GM11168 (cell line): ENCODE results near the gene THEMIS2.
"Not testable (repeated sequence)": the region's sequence is repeated elsewhere in the genome, so short reads cannot be mapped to it uniquely, and the experiment has no call there.

ENCODE experiments used
- in situ Hi-C: fragments of 300-500 bp; cut with MboI; formaldehyde crosslinking; loops from one replicate; pipeline ENCODE4 v1.12.0; 2022; ENCODE audit warnings: low sequenced_read_pairs; ENCODE audit not compliant: unreplicated experiment

The THEMIS2 gene

DNA sequence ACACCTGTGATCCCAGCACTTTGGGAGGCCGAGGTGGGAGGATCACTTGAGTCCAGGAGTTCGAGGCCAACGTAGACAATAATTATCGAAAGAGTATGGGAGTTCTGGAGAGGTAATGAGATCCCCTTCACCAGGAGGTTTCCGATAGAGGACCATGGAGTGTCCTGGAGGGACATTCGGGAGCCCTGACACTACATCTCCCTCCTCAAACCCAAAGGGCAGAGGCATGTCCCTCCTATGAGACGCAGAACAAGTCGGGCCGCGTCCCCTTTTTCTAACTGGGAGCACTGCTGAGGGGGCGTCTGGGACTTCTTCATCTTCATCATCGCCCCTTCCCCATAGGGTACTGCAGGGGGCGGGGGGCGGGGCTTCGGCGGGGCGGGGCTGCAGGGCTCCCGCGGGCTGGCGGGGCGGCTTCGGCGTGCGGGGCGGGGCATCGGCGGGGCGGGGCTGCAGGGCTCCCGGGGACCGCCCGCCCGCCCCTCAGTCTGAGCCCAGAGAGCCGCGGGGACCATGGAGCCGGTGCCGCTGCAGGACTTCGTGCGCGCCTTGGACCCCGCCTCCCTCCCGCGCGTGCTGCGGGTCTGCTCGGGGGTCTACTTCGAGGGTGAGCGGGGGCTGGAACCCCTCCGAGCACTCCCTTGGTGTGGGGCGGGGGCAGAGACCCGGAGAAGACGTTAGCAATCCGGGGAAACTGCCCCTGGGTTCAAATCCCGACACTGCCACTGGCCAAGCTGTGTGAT is at the start of gene THEMIS2:
Gene THEMIS2 (plus strand): TSS at position 486 of the 743 bp plus-strand sequence. CDS start 28 bp downstream, at position 514.
- in situ Hi-C loops: no loop called here

DNA sequence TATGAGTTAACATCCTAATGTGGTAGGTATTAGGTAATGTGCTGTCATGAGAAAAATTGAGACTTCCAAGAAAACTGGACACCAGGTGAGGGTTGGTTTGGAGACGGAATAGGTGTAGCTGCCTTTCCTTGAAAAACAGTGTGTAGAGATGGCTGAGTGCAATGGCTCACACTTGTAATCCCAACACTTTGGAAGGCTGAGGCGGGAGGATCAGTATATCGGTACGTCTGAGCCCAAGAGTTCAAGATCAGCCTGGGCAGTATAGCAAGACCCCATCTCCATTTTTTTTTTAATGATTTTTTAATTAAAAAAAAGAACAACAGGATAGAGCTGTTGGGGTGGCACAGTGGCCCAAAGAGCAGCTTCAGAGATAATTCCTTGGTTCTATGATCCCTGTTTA is 48.6 kb upstream of the THEMIS2 start:
- in situ Hi-C loops: no loop called here

DNA sequence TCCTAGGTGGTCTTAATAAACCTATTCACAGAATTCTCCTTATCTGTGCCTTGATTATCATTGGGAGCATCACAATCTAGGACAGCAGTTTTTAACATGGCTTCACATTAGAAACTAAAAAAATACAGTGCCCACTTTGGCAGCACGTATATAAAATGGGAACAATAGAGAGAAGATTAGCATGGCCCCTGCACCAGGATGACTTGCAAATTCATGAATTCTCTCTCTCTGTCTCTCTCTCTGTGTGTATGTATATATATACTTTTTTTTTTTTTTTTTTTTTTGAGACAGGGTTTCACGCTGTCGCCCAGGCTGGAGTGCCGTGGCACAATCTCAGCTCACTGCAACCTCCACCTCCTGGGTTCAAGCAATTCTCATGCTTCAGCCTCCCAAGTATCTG is 47.9 kb upstream of the THEMIS2 start:
- in situ Hi-C loops: no loop called here

DNA sequence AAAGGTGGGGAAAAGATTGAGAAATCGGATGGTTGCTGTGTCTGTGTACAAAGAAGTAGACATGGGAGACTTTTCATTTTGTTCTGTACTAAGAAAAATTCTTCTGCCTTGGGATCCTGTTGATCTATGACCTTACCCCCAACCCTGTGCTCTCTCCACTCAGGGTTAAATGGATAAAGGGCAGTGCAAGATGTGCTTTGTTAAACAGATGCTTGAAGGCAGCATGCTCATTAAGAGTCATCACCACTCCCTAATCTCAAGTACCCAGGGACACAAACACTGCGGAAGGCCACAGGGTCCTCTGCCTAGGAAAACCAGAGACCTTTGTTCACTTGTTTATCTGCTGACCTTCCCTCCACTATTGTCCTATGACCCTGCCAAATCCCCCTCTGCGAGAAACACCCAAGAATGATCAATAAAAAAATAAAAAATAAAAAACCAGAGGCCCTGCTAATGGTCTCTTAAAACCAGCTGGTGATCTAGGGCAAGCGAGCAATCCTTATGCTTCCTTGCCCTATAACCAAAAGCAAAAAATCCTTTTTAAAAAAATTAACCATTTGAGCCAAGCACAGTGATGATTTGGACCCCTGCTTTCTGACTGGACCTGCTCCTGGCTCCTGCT is 42.9 kb upstream of the THEMIS2 start:
- in situ Hi-C loops: not testable (repeated sequence)

DNA sequence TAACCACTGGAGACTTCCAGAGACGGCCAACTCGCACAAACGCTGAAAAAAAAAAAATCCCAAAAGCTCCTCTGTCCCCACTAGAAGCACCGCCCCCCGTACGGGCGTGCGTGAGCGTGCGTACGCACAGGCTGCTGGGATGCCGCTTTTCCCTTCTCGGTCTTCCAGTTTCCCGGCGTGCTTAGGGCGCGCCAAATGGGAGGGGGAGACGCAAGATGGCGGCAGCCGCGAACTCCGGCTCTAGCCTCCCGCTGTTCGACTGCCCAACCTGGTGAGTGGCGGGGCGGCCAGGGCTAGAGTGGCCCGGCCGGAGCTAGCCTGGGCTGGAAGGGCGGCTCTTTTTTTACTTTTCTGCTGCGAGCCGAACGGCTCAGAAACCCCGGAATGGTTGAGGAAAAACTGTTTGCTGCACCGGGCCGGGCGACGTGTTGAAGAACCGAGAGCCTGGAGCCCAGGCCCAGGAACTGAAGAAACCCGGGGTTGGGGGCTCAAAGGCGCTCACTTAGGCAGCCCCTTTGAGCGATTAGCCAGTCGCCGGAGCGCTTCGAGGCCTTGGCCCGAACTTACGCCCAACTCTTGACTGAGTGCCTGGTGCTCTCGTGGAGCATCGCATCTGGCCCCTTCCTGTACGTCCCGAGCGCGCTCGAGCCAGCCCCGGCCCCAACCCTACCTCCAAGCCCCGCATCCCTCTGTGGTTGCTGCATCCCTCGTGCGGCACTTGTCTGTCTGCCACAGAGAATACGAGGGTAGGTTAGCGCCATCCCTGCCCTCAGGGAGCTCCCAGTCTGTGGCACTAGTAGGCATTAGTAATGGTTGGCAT is 41.5 kb upstream of the THEMIS2 start, which contains the start of gene PPP1R8:
Gene PPP1R8 (plus strand): TSS at position 162 of the 820 bp plus-strand sequence. CDS start 54 bp downstream, at position 216.
- in situ Hi-C loops: no loop called here

DNA sequence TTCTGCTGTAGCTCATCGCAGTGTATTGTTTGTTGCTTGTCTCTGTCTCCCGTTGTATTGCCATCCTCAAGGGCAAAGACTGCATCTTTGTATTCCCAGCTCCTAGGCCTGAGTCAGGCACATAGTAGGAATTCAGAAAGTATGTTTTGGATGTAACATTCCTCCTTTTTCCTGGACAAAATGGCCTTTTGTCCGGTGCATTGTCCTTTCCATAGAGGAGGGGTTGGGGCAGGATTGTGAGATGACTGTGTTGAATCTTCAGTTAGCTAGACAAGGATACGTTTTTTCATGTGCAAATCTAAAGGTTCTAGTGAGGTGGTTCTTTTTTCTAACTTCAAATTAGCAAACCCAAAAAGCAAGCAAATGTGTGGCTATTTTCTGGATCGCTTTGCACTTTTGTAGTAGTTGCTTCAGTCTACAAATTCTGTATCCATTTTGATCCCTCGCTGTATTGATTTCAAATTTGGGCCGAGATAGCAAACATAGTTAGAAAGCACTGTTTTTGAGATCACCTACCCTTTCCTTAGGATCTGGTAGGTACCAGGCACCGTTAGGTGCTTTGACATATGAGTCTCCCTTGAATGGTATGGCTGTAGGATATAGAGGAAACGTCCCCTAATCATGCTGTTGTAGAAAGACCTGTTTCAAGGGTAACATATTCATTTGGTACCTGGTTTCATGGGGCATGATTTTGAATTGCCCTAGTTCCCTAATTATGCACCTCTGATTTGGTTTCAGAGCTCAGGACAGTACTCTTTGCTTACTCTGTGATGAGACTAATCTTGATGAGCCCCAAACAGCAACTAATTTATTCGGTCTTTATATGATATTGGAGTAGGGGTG is 40.6 kb upstream of the THEMIS2 start:
- in situ Hi-C loops: no loop called here

DNA sequence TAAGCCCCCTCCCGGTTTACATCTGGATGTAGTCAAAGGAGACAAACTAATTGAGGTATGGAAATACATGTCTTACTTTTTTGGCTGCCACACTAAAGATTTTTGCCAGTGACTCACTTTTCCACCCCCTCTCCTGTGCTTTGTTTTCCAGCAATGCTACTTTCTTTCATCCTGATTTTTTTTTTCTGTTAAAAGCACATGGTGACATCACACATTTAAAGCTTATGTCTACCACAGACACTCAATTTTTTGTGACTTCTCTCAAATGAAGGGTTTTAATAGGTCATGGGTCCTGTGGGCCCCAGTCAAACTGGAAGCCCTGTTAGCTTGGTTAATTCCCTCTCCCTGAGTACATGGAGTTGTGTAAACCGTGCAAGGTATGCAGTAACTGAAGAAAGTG is 39.6 kb upstream of the THEMIS2 start:
- in situ Hi-C loops: no loop called here

DNA sequence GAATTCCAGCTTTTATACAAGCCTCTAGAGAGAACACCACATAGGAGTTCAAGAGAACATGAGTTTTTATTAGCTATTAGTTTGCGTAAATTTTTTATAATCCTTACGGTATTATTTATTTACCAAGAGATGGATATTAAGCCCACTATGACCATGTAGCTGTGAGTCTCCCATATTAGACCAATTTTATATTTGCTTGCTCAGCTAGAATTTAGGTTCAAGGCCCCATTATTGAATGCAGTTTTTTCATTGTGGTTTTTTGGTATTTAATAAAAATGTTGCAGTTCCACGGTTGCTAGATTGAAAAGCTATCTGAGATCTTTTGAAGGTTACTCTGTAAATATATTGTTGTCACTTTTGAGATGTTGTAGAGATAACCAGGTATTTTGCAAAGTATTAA is 38.9 kb upstream of the THEMIS2 start:
- in situ Hi-C loops: no loop called here

DNA sequence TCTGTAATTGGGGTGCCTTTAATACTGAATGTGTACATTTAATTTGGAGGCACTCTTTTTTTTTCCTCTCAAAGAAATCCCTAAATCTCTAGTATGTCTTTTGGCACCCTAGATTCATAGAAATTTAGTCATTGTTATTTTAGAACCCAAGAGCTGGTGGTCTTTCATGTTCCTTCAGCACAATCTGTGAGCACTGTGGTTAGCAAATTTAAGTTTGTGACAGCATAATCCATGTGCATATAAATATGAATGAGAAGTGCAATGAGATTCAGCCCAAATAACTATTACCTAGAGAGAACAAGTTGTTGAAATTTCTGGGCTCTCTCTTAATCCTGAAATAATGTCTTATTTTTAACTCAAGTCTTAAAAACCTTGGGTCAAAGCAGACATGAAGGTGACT is 37.3 kb upstream of the THEMIS2 start:
- in situ Hi-C loops: no loop called here

DNA sequence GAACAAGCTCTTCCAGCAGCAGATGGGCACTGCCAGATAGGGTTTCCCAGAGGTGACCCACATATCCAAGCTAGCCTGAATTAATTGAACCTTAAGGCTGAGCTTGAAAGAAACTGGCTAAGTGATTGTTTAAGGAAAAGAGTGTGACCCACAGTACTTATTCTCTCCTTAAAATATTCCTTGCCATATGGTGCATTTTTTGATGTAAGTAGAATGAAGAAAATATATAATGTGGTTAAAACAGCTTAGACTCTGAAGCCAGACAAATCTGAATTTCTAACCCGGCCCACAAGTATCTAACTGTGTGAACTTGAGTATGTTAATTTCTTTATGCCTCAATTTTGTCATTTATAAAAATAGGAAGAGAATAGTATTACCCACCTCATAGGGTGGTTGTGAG is 36.8 kb upstream of the THEMIS2 start:
- in situ Hi-C loops: no loop called here

DNA sequence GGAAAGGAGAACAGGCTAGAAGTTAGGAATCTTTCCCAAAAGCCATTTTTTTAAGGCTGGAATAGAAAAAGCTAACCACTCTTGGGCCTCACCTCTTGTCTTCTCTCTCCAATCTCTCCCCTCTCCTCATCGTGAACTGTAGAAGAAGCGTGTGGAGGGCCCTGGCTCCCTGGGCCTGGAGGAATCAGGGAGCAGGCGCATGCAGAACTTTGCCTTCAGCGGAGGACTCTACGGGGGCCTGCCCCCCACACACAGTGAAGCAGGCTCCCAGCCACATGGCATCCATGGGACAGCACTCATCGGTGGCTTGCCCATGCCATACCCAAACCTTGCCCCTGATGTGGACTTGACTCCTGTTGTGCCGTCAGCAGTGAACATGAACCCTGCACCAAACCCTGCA is 22.4 kb upstream of the THEMIS2 start:
- in situ Hi-C loops: no loop called here

DNA sequence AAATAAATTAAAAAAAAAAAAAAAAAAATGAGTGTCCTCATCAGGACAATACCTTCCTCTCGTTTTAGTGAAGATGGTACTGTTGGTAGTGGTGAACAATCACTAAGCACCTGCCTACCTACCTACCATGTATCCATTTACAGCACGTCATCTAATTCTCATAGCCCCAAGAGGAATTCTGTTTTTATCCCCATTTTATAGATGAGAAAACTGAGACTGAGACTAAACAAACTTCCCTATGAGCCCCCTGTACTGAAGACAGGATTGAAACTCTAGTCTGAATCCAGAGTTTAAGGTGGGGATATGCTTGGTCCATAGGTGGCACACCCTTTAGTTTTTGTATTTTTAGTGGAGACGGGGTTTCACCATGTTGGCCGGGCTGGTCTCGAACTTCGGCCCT is 17.3 kb upstream of the THEMIS2 start:
- in situ Hi-C loops: loop anchor here (5.0 kb wide), 1 partner anchor 42 kb away; no protein-coding TSS in a partner anchor

DNA sequence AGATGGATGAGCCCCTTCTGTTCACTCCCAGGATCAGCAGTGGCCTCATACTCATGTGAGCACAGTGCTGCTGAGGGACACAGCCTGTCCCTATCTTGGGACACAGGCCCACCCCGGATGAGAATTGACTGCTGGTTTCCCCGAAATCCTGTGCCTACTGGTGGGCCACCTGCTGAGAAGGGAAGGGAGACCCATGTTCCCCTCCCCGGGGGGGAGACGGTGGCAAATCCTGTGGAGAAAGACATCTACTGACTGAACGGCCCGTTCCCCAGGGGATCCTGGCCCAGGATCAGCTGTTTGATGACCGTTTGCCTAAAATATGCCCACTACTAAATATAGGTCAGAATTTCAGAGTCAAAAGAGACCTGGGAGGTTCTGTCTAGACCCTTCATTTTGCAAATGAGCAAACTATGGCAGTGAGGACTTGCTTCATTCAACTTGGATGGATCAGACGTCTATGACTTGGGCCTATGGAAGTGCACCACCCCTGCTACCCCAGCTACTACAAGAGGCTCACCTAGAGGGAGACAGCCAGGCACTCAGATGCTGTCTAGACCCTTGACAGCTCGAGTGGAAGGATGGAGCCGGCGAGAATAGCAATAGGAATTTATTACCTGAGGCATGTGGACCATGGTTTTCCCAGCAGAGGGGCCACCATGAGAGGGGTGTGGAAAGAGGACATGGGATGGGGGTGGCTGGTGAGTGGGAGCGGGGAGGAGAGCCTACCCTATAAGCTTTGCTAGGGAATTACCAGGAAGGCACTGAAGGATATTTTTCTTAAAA is 15.6 kb upstream of the THEMIS2 start:
- in situ Hi-C loops: loop anchor here (5.0 kb wide), 1 partner anchor 41 kb away; no protein-coding TSS in a partner anchor

DNA sequence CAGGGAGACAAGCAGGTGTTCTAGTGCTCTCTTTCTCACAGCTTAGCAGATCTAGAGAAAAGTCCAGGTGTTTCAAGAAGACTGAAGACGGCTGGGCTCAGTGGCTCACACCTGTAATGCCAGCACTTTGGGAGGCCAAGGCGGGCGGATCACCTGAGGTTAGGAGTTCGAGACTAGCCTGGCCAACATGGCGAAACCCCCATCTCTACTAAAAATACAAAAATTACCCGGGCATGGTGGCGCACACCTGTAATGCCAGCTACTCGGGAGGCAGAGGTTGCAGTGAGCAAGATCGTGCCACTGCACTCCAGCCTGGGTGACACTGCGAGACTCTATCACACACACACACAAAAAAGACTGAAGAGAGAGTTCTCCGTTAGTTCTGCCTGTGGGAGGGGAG is 14.8 kb upstream of the THEMIS2 start:
- in situ Hi-C loops: loop anchor here (5.0 kb wide), 1 partner anchor 40 kb away; no protein-coding TSS in a partner anchor

DNA sequence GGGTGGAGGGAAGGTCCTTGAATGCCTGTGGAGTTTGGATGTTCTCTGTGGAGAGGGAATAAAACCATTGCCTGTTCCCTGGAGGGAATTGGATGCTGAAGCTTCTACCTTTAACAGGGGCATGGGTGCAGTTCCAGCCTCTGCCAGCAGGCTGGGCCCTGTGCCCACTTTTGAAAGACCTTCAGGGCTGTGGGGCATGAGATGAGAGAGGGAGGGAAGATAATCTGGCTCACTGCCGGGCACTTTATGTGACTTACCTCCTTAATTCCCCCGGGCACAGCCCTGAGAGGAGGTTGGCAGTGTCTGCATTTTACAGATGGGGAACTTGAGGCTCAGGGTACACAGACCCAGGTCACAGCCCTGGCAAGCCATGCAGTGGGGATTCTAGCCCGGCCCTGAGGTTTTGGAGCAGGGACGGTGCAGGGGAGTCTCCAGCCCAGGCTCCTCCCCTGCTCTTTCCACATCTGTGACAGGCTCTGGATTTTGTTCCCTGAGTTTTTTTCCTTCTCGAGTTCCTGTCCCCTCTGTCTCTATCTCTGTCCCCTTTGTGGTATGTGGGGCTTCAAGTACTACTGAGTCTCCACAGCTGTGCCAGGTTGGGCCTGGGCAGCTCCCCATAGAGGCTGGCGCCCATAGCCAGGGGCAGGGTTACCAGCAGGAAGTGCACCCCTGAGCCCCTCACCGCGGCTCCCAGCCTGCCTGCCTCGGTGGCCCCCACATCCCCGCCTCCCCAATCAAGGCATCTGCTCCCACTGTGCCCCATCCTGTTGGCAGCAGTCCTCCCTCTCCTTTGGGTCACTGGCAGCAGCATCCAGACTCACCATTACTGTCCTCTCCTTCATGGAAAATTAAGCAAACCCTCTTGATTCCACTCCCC is 14.0 kb upstream of the THEMIS2 start:
- in situ Hi-C loops: loop anchor here (5.0 kb wide), 1 partner anchor 39 kb away; no protein-coding TSS in a partner anchor

DNA sequence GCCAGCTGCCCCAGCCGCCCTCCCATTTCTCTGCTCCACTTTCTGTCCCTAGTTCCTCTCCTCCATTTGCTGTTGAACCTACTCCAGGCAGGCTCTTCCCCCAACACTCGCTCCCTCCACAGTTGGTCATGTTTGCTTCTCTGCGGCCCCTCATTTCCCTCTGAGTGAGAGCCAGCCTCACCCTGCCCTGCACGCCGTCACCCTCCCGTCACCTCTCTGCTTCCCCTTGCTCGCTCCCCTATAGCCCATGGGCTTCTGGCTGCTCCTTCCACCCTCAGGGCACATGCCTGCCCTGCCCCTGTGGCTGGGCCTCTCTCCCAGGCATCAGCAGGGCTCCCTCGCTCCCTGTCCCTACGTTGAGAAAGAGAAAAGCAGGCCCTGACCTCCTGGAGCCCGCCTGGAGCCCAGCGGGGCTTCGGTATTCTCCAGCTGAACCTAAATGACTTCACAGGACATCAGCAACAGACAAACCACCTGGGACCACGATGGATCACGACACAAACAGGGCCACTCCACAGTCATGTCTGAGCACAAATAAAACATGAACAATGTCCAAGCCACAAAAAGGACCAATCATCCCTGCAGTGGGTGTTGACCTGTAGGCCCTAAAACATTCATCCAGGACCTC is 13.3 kb upstream of the THEMIS2 start:
- in situ Hi-C loops: loop anchor here (5.0 kb wide), 1 partner anchor 38 kb away; no protein-coding TSS in a partner anchor

DNA sequence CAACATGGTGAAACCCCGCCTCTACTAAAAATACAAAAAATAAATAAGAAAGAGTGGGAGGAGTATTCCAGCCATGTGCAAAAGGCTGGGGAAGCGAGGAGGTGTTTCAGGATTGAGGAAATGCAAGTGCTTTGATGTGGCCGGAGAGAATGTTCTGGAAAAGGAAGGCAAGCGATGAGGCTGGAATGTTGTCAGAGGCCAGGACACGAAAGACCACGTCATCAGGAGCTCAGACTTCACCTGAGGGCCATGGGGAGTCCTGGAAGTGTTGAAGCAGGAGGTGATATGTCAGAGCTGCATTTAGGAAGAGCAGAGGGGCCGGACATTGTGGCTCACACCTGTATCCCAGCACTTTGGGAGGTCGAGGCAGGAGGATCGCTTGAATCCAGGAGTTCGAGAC is 10.9 kb upstream of the THEMIS2 start:
- in situ Hi-C loops: loop anchor here (10.0 kb wide), 1 partner anchor 113 kb away; no protein-coding TSS in a partner anchor
